Osteoblast (primary cell): ENCODE results near the gene ATP2A2. TPM values are rescaled to one million over a fixed set of nuclear protein-coding genes. Genes with fewer than 3 reads are reported as not detected.

Experiments
- DNase-seq: peaks from one replicate; pipeline ENCODE4 v3.0.0; 2011; ENCODE audit warnings: low spot score, mixed read lengths; ENCODE audit not compliant: insufficient read length; ENCODE audit errors: missing footprints
- H2AFZ ChIP-seq: 2 replicates; pipeline ENCODE4 v1.6.0; 2011; ENCODE audit warnings: mild to moderate bottlenecking, low read length
- H3K27ac ChIP-seq: 2 replicates; pipeline ENCODE4 v1.5.1; 2011; ENCODE audit warnings: mild to moderate bottlenecking, low read depth, low read length, moderate library complexity
- H3K27me3 ChIP-seq: 2 replicates; pipeline ENCODE4 v1.6.0; 2012; ENCODE audit warnings: mild to moderate bottlenecking, control low read depth, inconsistent platforms, low read length, moderate library complexity; ENCODE audit not compliant: insufficient read depth
- H3K36me3 ChIP-seq: 2 replicates; pipeline ENCODE4 v1.5.1; 2011; ENCODE audit warnings: mild to moderate bottlenecking, low read length, control low read depth, moderate library complexity; ENCODE audit not compliant: insufficient read depth
- H3K4me1 ChIP-seq: 2 replicates; pipeline ENCODE4 v1.5.1; 2011; ENCODE audit warnings: mild to moderate bottlenecking, low read length, control low read depth, moderate library complexity; ENCODE audit not compliant: insufficient read depth
- H3K4me2 ChIP-seq: 2 replicates; pipeline ENCODE4 v1.6.0; 2011; ENCODE audit warnings: mild to moderate bottlenecking, low read length; ENCODE audit not compliant: insufficient read depth
- H3K4me3 ChIP-seq: fragments of 200-600 bp; sonication (generic); 3 replicates; pipeline ENCODE4 v1.5.1; 2012; ENCODE audit warnings: mild to moderate bottlenecking, low read length, inconsistent platforms; ENCODE audit not compliant: insufficient read depth
- H3K79me2 ChIP-seq: 2 replicates; pipeline ENCODE4 v1.6.0; 2012; ENCODE audit warnings: mild to moderate bottlenecking, low read length, control low read depth, inconsistent platforms; ENCODE audit not compliant: insufficient read depth
- H3K9me3 ChIP-seq: 2 replicates; pipeline ENCODE4 v1.5.1; 2011; ENCODE audit warnings: low read depth, low read length, control low read depth
- H4K20me1 ChIP-seq: 2 replicates; pipeline ENCODE4 v1.6.0; 2012; ENCODE audit warnings: mild to moderate bottlenecking, low read length, control low read depth; ENCODE audit not compliant: insufficient read depth
- CTCF ChIP-seq: IDR thresholded peaks from 2 replicates; pipeline ENCODE4 v1.5.1; 2011; ENCODE audit warnings: mild to moderate bottlenecking, low read depth, low read length, moderate library complexity; ENCODE audit errors: extremely low read depth
- total RNA-seq: library from RNA; depleted of rRNA; stranded (reverse); fragments of >200 nt; gene quantifications from 2 replicates; pipeline ENCODE4 v1.2.3, GENCODE V29; 2012

The ATP2A2 gene
- total RNA-seq, 1 donor, result 107 TPM

- Histone ChIP-seq H3K4me2 (no peak overlapping the region), H3K9me3 (no peaks in the 10 kb centered on the region), H3K27ac (no peak overlapping the region), H3K4me3 (no peak overlapping the region), H3K36me3 (peaks cover 54% of the 10 kb centered on the region), H4K20me1 (peaks cover 33% of the 10 kb centered on the region), H3K27me3 (no peaks in the 10 kb centered on the region), H3K4me1 (peaks cover 28% of the 10 kb centered on the region), H3K79me2 (peaks cover 90% of the 10 kb centered on the region), H2AFZ (no peak overlapping the region)
- DNase-seq, result no peak
- TF ChIP-seq CTCF, result no peak
Measured at GRCh38 chr12:110320550-110320949, 39.5 kb downstream of the ATP2A2 start.

GRCh38 chr12:110329710-110330109 lies 48.7 kb downstream of the ATP2A2 start:
- Histone ChIP-seq H3K27me3 (no peaks in the 10 kb centered on the region), H4K20me1 (peaks cover 32% of the 10 kb centered on the region), H3K4me1 (peaks cover 2% of the 10 kb centered on the region), H3K9me3 (no peaks in the 10 kb centered on the region), H3K27ac (no peak overlapping the region), H3K79me2 (peaks cover 85% of the 10 kb centered on the region), H2AFZ (no peak overlapping the region), H3K4me3 (no peak overlapping the region), H3K4me2 (no peak overlapping the region), H3K36me3 (peaks cover 87% of the 10 kb centered on the region)
- no peak for TF ChIP-seq CTCF
- DNase-seq, result no peak

- Histone ChIP-seq H2AFZ (no peak overlapping the region), H3K4me2 (no peak overlapping the region), H3K27ac (no peak overlapping the region), H3K79me2 (peaks cover 86% of the 10 kb centered on the region), H3K4me3 (no peak overlapping the region), H3K9me3 (no peaks in the 10 kb centered on the region), H3K36me3 (peaks cover 87% of the 10 kb centered on the region), H3K4me1 (peaks cover 2% of the 10 kb centered on the region), H3K27me3 (no peaks in the 10 kb centered on the region), H4K20me1 (peaks cover 32% of the 10 kb centered on the region)
- DNase-seq, result no peak
- TF ChIP-seq CTCF, result no peak
Measured at GRCh38 chr12:110330124-110330523, 49.1 kb downstream of the ATP2A2 start.

- H3K4me3 ChIP-seq, result no peak overlapping the region
- H3K4me1 ChIP-seq, result peaks cover 2% of the 10 kb centered on the region
- H3K27me3 ChIP-seq, result no peaks in the 10 kb centered on the region
- no peak overlapping the region for H2AFZ ChIP-seq
- no peak for TF ChIP-seq CTCF
- peaks cover 85% of the 10 kb centered on the region for H3K79me2 ChIP-seq
- peaks cover 34% of the 10 kb centered on the region for H4K20me1 ChIP-seq
- no peak overlapping the region for H3K4me2 ChIP-seq
- H3K36me3 ChIP-seq, result peaks cover 87% of the 10 kb centered on the region
- H3K27ac ChIP-seq, result no peak overlapping the region
- H3K9me3 ChIP-seq, result no peaks in the 10 kb centered on the region
- DNase-seq, result no peak
Measured at GRCh38 chr12:110330544-110330943, 49.5 kb downstream of the ATP2A2 start.
